Transverse colon (tissue), 4 donors: ENCODE data around the gene STMN3. TPM values are rescaled to one million over a fixed set of nuclear protein-coding genes. Genes with fewer than 3 reads are reported as not detected.

ENCODE experiments used
- DNase-seq: peaks from one replicate; pipeline ENCODE4 v3.0.0-alpha.2; 2019
- H3K27ac ChIP-seq, 4 donors: fragments of 200-600 bp; sonication (generic); 2 replicates each; pipeline ENCODE4 v1.5.1; 2016 to 2018; ENCODE audit warnings: inconsistent platforms in 4 of 4
- H3K27me3 ChIP-seq: fragments of 200-600 bp; sonication (generic); 2 replicates; pipeline ENCODE4 v1.5.1; 2017; ENCODE audit warnings: inconsistent platforms
- H3K36me3 ChIP-seq, 4 donors: fragments of 200-600 bp; sonication (generic); 2 replicates each; pipeline ENCODE4 v1.5.1; 2017 to 2019; ENCODE audit warnings: inconsistent platforms in 4 of 4
- H3K4me1 ChIP-seq, 4 donors: fragments of 200-600 bp; sonication (generic); 2 replicates each; pipeline ENCODE4 v1.5.1; 2017 to 2020; ENCODE audit warnings: inconsistent platforms in 4 of 4
- H3K4me3 ChIP-seq, 4 donors: fragments of 200-600 bp; sonication (generic); 1 replicate in 1 of 4; 2 replicates in 3 of 4; pipeline versions ENCODE4 v1.5.1 to v1.6.1; 2017 to 2019; ENCODE audit warnings: inconsistent platforms in 4 of 4
- H3K9me3 ChIP-seq, 2 donors: fragments of 200-600 bp; sonication (generic); 2 replicates each; pipeline ENCODE4 v1.5.1; 2017 to 2019; ENCODE audit warnings: inconsistent platforms in 2 of 2
- CTCF ChIP-seq, 5 experiments: fragments of 200-600 bp in 3 of 5; fragments of 450-650 bp in 2 of 5; sonication (generic) in 3 of 5; IDR thresholded peaks; 1 replicate in 2 of 5; 2 replicates in 3 of 5; pipeline ENCODE4 v1.5.1; 2016 to 2017; ENCODE audit warnings: antibody characterized with exemption in 5 of 5, inconsistent platforms in 3 of 5, mild to moderate bottlenecking in 2 of 5, moderate library complexity in 1 of 5
- EP300 ChIP-seq: sonication (generic); formaldehyde crosslinking; IDR thresholded peaks from one replicate; pipeline ENCODE4 v1.6.1; 2017; ENCODE audit warnings: antibody characterized with exemption, low read depth
- POLR2A ChIP-seq: fragments of 450-650 bp; IDR thresholded peaks from one replicate; pipeline ENCODE4 v1.6.1; 2016; ENCODE audit warnings: antibody characterized with exemption, mild to moderate bottlenecking, moderate library complexity
- POLR2AphosphoS5 ChIP-seq, 3 donors: sonication (generic); formaldehyde crosslinking; IDR thresholded peaks; one replicate each; pipeline ENCODE4 v1.6.1; 2016; ENCODE audit warnings: antibody characterized with exemption in 3 of 3
- WGBS, 2 donors: methylation state at CpG; one replicate each; pipeline ENCODE4 v1.1.5; 2018; ENCODE audit warnings: low coverage in 1 of 2; 5-methylcytosine and 5-hydroxymethylcytosine counted together
- in situ Hi-C, 4 donors: fragments of 200-750 bp; cut with MboI; loops; one replicate each; pipeline versions ENCODE4 v1.15.0 to v1.15.1; 2017; ENCODE audit warnings: low sequenced_read_pairs in 3 of 4, low pct_ligation_motif_present in 1 of 4, low pct_unique_long_range_greater_than_20kb in 1 of 4
- intact Hi-C: fragments of 100-400 bp; cut with DNase I; formaldehyde crosslinking; loops from one replicate; pipeline ENCODE4 v1.15.1; 2023; ENCODE audit warnings: low total_unique reads
- total RNA-seq, 4 donors: library from RNA; depleted of rRNA; stranded (reverse); fragments of >200 nt; gene quantifications; one replicate each; pipeline ENCODE4 v1.1.0, GENCODE V29; 2016

Gene STMN3
- 1 to 10 TPM in 3 of 4 donors, under 1 TPM in 1; 0.75 to 7.1 (median 4.4) TPM for total RNA-seq

GRCh38 chr20:63653041-63653973, at the start of gene STMN3:
Gene STMN3 (minus strand): TSS chr20:63653424. CDS start chr20:63653345, 79 bp downstream.
- H3K27ac ChIP-seq: peak within 1 kb of the TSS; percentile 39 to 70 (median 50)
- intact Hi-C loops: loop anchor here (2.0 kb wide), 1 partner anchor 55 kb away; the partner anchor contains the start of gene ZGPAT

GRCh38 chr20:63702036-63702665, 48.9 kb upstream of the STMN3 start:
- no peak overlapping the region for H3K27ac ChIP-seq
- 92% methylated on average over 16 of the region's 16 CpGs; no CpG with 5 or more reads in 1 of the 2 donors for WGBS, 2 donors
- in situ Hi-C loops (no loop called here), intact Hi-C loops (no loop called here)
- H3K4me3 ChIP-seq: no peak overlapping the region
- H3K9me3 ChIP-seq: no peaks in the 10 kb centered on the region
- peaks cover 0 to 8% (median 3%) of the 10 kb centered on the region in 4 donors for H3K36me3 ChIP-seq
- DNase-seq: no peak
- peaks cover 18 to 31% (median 28%) of the 10 kb centered on the region in 4 donors for H3K4me1 ChIP-seq
- no peak for TF ChIP-seq CTCF (IDR thresholded peaks at IDR 0.05)
- no peak for TF ChIP-seq POLR2A
- no peak for TF ChIP-seq EP300
- no peak for TF ChIP-seq POLR2AphosphoS5 (IDR thresholded peaks at IDR 0.05)
- no peaks in the 10 kb centered on the region for H3K27me3 ChIP-seq

More at GRCh38 chr20:63653041-63653973, at the start of gene STMN3:
- Histone ChIP-seq H3K4me1 (peaks cover 8 to 37% (median 26%) of the 10 kb centered on the region in 4 donors), H3K9me3 (no peaks in the 10 kb centered on the region), H3K4me3 (peak within 1 kb of the TSS; percentile 37 to 58 (median 48)), H3K27me3 (peaks cover 36% of the 10 kb centered on the region), H3K36me3 (no peaks in the 10 kb centered on the region)
- TF ChIP-seq POLR2AphosphoS5 (IDR thresholded peaks at IDR 0.05) (peak in 2 of 3 donors; percentile 29 to 54), CTCF (IDR thresholded peaks at IDR 0.05) (no peak)
- 0 to 1% methylated on average over 3 to 52 of the region's 73 CpGs for WGBS, 2 donors
- in situ Hi-C loops: no loop called here
- DNase-seq: peak; percentile 83

- DNase-seq: no peak
- intact Hi-C loops (no loop called here), in situ Hi-C loops (no loop called here)
- Histone ChIP-seq H3K27ac (no peak overlapping the region), H3K36me3 (peaks cover 0 to 8% (median 3%) of the 10 kb centered on the region in 4 donors), H3K27me3 (no peaks in the 10 kb centered on the region), H3K4me1 (peaks cover 19 to 33% (median 29%) of the 10 kb centered on the region in 4 donors), H3K4me3 (no peak overlapping the region), H3K9me3 (no peaks in the 10 kb centered on the region)
- TF ChIP-seq POLR2AphosphoS5 (IDR thresholded peaks at IDR 0.05): no peak
- TF ChIP-seq CTCF (IDR thresholded peaks at IDR 0.05): no peak
- TF ChIP-seq EP300: no peak
- no peak for TF ChIP-seq POLR2A
- 69 to 80% methylated on average over 1 to 10 of the region's 14 CpGs for WGBS, 2 donors
These were observed 48.3 kb upstream of the STMN3 start for GRCh38 chr20:63701329-63702035.

GRCh38 chr20:63701051-63701328, 47.8 kb upstream of the STMN3 start:
- H3K36me3 ChIP-seq: peaks cover 0 to 8% (median 3%) of the 10 kb centered on the region in 4 donors
- H3K27ac ChIP-seq: no peak overlapping the region
- intact Hi-C loops: no loop called here
- in situ Hi-C loops: no loop called here
- no peaks in the 10 kb centered on the region for H3K27me3 ChIP-seq
- no peaks in the 10 kb centered on the region for H3K9me3 ChIP-seq
- H3K4me1 ChIP-seq: peaks cover 19 to 33% (median 29%) of the 10 kb centered on the region in 4 donors
- no peak for DNase-seq
- H3K4me3 ChIP-seq: no peak overlapping the region
- TF ChIP-seq POLR2A: no peak
- no peak for TF ChIP-seq POLR2AphosphoS5 (IDR thresholded peaks at IDR 0.05)
- TF ChIP-seq CTCF (IDR thresholded peaks at IDR 0.05): no peak
- TF ChIP-seq EP300: no peak
- 78% methylated on average over 5 of the region's 5 CpGs; no CpG with 5 or more reads in 1 of the 2 donors for WGBS, 2 donors
